ENCODE data around the gene AACS. TPM values are rescaled to one million over a fixed set of nuclear protein-coding genes. Genes with fewer than 3 reads are reported as not detected.

Gene AACS
- total and polyA plus RNA-seq, 2 of the 8 experiments (the other 6 are each of a cell fraction or from before 2014, with no cell fraction given) = 51.9 to 52.4 TPM

- TF ChIP-seq CHD7 (IDR thresholded peaks at IDR 0.05; ENCODE audit: insufficient replicate concordance, low read length) (no peak), TAF1 (IDR thresholded peaks at IDR 0.05; ENCODE audit: low read depth, low read length) (no peak), BACH1 (IDR thresholded peaks at IDR 0.05; ENCODE audit: low read length) (no peak), RFX5 (IDR thresholded peaks at IDR 0.05; ENCODE audit: borderline replicate concordance, low read depth, low read length) (no peak), RBBP5 (IDR thresholded peaks at IDR 0.05; ENCODE audit: borderline replicate concordance, low read depth, low read length) (no peak), GTF2F1 (IDR thresholded peaks at IDR 0.05; ENCODE audit: borderline replicate concordance, low read depth, low read length) (no peak), ATF3 (IDR thresholded peaks at IDR 0.05; ENCODE audit: insufficient read depth, low read depth, low read length) (no peak), POLR2A (IDR thresholded peaks at IDR 0.05; ENCODE audit: control extremely low read depth in 1 of 2, low read depth in 2 of 2, low read length in 2 of 2) (no peak), SP2 (IDR thresholded peaks at IDR 0.05; ENCODE audit: low read length) (no peak), RXRA (IDR thresholded peaks at IDR 0.05; ENCODE audit: insufficient read depth, low read depth, low read length) (no peak), POLR2AphosphoS5 (IDR thresholded peaks at IDR 0.05; ENCODE audit: low read depth, low read length) (no peak), KDM1A (IDR thresholded peaks at IDR 0.05; ENCODE audit: borderline replicate concordance, low read length) (no peak), ASH2L (IDR thresholded peaks at IDR 0.05; ENCODE audit: low read length) (no peak)
Measured at GRCh38 chr12:125136702-125137101, 71.5 kb downstream of the AACS start (continued).

Data from H1 (cell line).